SJSA1 (cell line): ENCODE data around the gene MTARC1. TPM values are rescaled to one million over a fixed set of nuclear protein-coding genes. Genes with fewer than 3 reads are reported as not detected.

Source experiments
- DNase-seq, 2 experiments: peaks; one replicate each; pipeline ENCODE4 v3.0.0-alpha.2; 2015 to 2020; ENCODE audit warnings: low spot score in 2 of 2, low read depth in 1 of 2
- H3K27ac ChIP-seq: fragments of 250-450 bp; sonication (Bioruptor Pico); 2 replicates; pipeline ENCODE4 v1.5.1; 2020; ENCODE audit warnings: mild to moderate bottlenecking, moderate library complexity
- H3K27me3 ChIP-seq: fragments of 250-450 bp; sonication (Bioruptor Pico); replicated peaks from 2 replicates; pipeline ENCODE4 v1.5.1; 2020; ENCODE audit warnings: mild to moderate bottlenecking, moderate library complexity
- H3K36me3 ChIP-seq: fragments of 250-450 bp; sonication (Bioruptor Pico); 2 replicates; pipeline ENCODE4 v1.5.1; 2020; ENCODE audit warnings: mild to moderate bottlenecking
- H3K4me1 ChIP-seq: fragments of 250-450 bp; sonication (Bioruptor Pico); replicated peaks from 2 replicates; pipeline ENCODE4 v1.6.1; 2021; ENCODE audit warnings: mild to moderate bottlenecking
- H3K4me3 ChIP-seq: fragments of 250-450 bp; sonication (Bioruptor Pico); 2 replicates; pipeline ENCODE4 v1.5.1; 2020; ENCODE audit warnings: mild to moderate bottlenecking
- H3K9me3 ChIP-seq: fragments of 250-450 bp; sonication (Bioruptor Pico); replicated peaks from 2 replicates; pipeline ENCODE4 v1.5.1; 2020; ENCODE audit warnings: mild to moderate bottlenecking
- total RNA-seq: library from RNA; depleted of rRNA; stranded (reverse); fragments of >200 nt; shearing (Covaris generic); gene quantifications from 2 replicates; pipeline ENCODE4 v1.2.3, GENCODE V29; 2014; rRNA removed

The MTARC1 gene
- total RNA-seq, 1 experiment from 2014 or later = not detected

- Histone ChIP-seq H3K36me3 (no peaks in the 10 kb centered on the region), H3K27me3 (no peaks in the 10 kb centered on the region), H3K4me1 (peaks cover 21% of the 10 kb centered on the region), H3K9me3 (no peaks in the 10 kb centered on the region), H3K4me3 (no peak overlapping the region), H3K27ac (peak overlapping the region; percentile 39)
- no peak for DNase-seq
Observed at GRCh38 chr1:220819467-220820026, 32.8 kb downstream of the MTARC1 start.

- Histone ChIP-seq H3K4me3 (no peak overlapping the region), H3K27me3 (no peaks in the 10 kb centered on the region), H3K9me3 (no peaks in the 10 kb centered on the region), H3K4me1 (peaks cover 26% of the 10 kb centered on the region), H3K36me3 (no peaks in the 10 kb centered on the region), H3K27ac (no peak overlapping the region)
- peak in 1 of 2 experiments; percentile 11 for DNase-seq
Observed at GRCh38 chr1:220824031-220824989, 37.6 kb downstream of the MTARC1 start.

- Histone ChIP-seq H3K27me3 (no peaks in the 10 kb centered on the region), H3K4me3 (no peak overlapping the region), H3K36me3 (no peaks in the 10 kb centered on the region), H3K4me1 (peaks cover 31% of the 10 kb centered on the region), H3K27ac (peak overlapping the region; percentile 7; the same call in 1 of the 2 replicates), H3K9me3 (no peaks in the 10 kb centered on the region)
- DNase-seq = peak; percentile 34 to 59
Observed at GRCh38 chr1:220825819-220826551, 39.3 kb downstream of the MTARC1 start.

- Histone ChIP-seq H3K27ac (no peak overlapping the region), H3K9me3 (no peaks in the 10 kb centered on the region), H3K27me3 (no peaks in the 10 kb centered on the region)
Observed at GRCh38 chr1:220826729-220827128, 40.0 kb downstream of the MTARC1 start.

GRCh38 chr1:220827445-220828178 lies 40.9 kb downstream of the MTARC1 start:
- Histone ChIP-seq H3K27ac (no peak overlapping the region), H3K9me3 (no peaks in the 10 kb centered on the region)

More at GRCh38 chr1:220826729-220827128, 40.0 kb downstream of the MTARC1 start:
- Histone ChIP-seq H3K4me1 (peaks cover 31% of the 10 kb centered on the region), H3K4me3 (no peak overlapping the region), H3K36me3 (no peaks in the 10 kb centered on the region)
- no peak for DNase-seq

GRCh38 chr1:220828179-220828490 lies 41.4 kb downstream of the MTARC1 start:
- no peak for DNase-seq
- Histone ChIP-seq H3K9me3 (no peaks in the 10 kb centered on the region), H3K4me1 (peaks cover 35% of the 10 kb centered on the region)

More at GRCh38 chr1:220827445-220828178, 40.9 kb downstream of the MTARC1 start:
- Histone ChIP-seq H3K4me3 (no peak overlapping the region), H3K4me1 (peaks cover 31% of the 10 kb centered on the region), H3K27me3 (no peaks in the 10 kb centered on the region), H3K36me3 (no peaks in the 10 kb centered on the region)
- DNase-seq = no peak

GRCh38 chr1:220828950-220829586 lies 42.4 kb downstream of the MTARC1 start:
- Histone ChIP-seq H3K9me3 (no peaks in the 10 kb centered on the region), H3K4me3 (no peak overlapping the region), H3K36me3 (no peaks in the 10 kb centered on the region), H3K27me3 (no peaks in the 10 kb centered on the region), H3K27ac (no peak overlapping the region), H3K4me1 (peaks cover 37% of the 10 kb centered on the region)
- DNase-seq = no peak

More at GRCh38 chr1:220828179-220828490, 41.4 kb downstream of the MTARC1 start:
- no peak overlapping the region for H3K27ac ChIP-seq
- no peaks in the 10 kb centered on the region for H3K27me3 ChIP-seq
- no peak overlapping the region for H3K4me3 ChIP-seq
- no peaks in the 10 kb centered on the region for H3K36me3 ChIP-seq

GRCh38 chr1:220833436-220833835 lies 46.7 kb downstream of the MTARC1 start:
- peaks cover 22% of the 10 kb centered on the region for H3K4me1 ChIP-seq

GRCh38 chr1:220834155-220834870 lies 47.6 kb downstream of the MTARC1 start:
- Histone ChIP-seq H3K4me1 (peaks cover 19% of the 10 kb centered on the region), H3K27me3 (no peaks in the 10 kb centered on the region), H3K9me3 (no peaks in the 10 kb centered on the region), H3K27ac (no peak overlapping the region), H3K36me3 (no peaks in the 10 kb centered on the region), H3K4me3 (no peak overlapping the region)
- DNase-seq = no peak

More at GRCh38 chr1:220833436-220833835, 46.7 kb downstream of the MTARC1 start:
- H3K27me3 ChIP-seq = no peaks in the 10 kb centered on the region
- no peaks in the 10 kb centered on the region for H3K9me3 ChIP-seq
- no peak overlapping the region for H3K27ac ChIP-seq
- H3K4me3 ChIP-seq = no peak overlapping the region
- DNase-seq = no peak
- H3K36me3 ChIP-seq = no peaks in the 10 kb centered on the region

Other genes starting within 250 kb of the MTARC1 start
- 2.5 and 3.6 TPM in 2 replicates for gene C1orf115, start 96.5 kb upstream of the MTARC1 start, total RNA-seq
- gene MTARC2, start 38.6 kb upstream of the MTARC1 start, total RNA-seq = 9.5 and 10.1 TPM in 2 replicates
- gene HLX, start 92.5 kb downstream of the MTARC1 start, total RNA-seq = 5.2 and 8.3 TPM in 2 replicates